ENCODE measurements around the gene TRIO. TPM values are rescaled to one million over a fixed set of nuclear protein-coding genes. Genes with fewer than 3 reads are reported as not detected.

Gene TRIO
- total RNA-seq, 1 experiment from 2014 or later: 68.4 TPM

- Histone ChIP-seq H3K4me2 (ENCODE audit: low read length) (no peak overlapping the region), H3K36me3 (ENCODE audit: control insufficient read depth in 1 of 2, insufficient read depth in 2 of 2, low read length in 2 of 2) (peaks cover 3 to 15% of the 10 kb centered on the region in 2 experiments), H3K4me1 (ENCODE audit: control insufficient read depth in 1 of 2, insufficient read depth in 2 of 2, low read length in 2 of 2) (no peaks in the 10 kb centered on the region), H3K9me3 (ENCODE audit: control insufficient read depth in 1 of 2, insufficient read depth in 1 of 2, low read depth in 1 of 2, low read length in 2 of 2) (no peaks in the 10 kb centered on the region), H3K9ac (ENCODE audit: low read length) (no peak overlapping the region), H3K27ac (ENCODE audit: low read depth, low read length) (no peak overlapping the region), H4K20me1 (ENCODE audit: insufficient read depth) (no peaks in the 10 kb centered on the region), H2AFZ (ENCODE audit: low read depth, low read length, poor library complexity, severe bottlenecking) (no peak overlapping the region), H3K4me3 (replicated peaks in 1 of 2; ENCODE audit: low read depth in 1 of 2, low read length in 2 of 2) (no peak overlapping the region), H3K9me2 (ENCODE audit: insufficient read depth) (no peaks in the 10 kb centered on the region), H3K79me2 (ENCODE audit: insufficient read depth, low read length) (peaks cover 5% of the 10 kb centered on the region), H3K27me3 (ENCODE audit: insufficient read depth, low read length) (no peaks in the 10 kb centered on the region)
- ChIA-PET POLR2A (no interaction called here), CTCF (interaction anchor here (0.8 kb wide), 1 partner anchor 26 kb away, joined by 4 read pairs; no protein-coding TSS in a partner anchor), RAD21 (ENCODE audit: low non-redundant PET in 1 of 2, low total read pairs in 2 of 2, uncharacterized antibody in 2 of 2, unreplicated experiment in 2 of 2) (no interaction called here)
- ATAC-seq (no peak), DNase-seq (ENCODE audit: low read depth, low spot score) (no peak)
- BruUV-seq (replicated peaks): no TSS peak
- intact Hi-C loops (cut with micrococcal nuclease): no loop called here
- no peak for TF ChIP-seq ZBTB33 (IDR thresholded peaks at IDR 0.05; ENCODE audit: extremely low read depth, insufficient replicate concordance, low read length)
Observed at GRCh38 chr5:14295610-14296009, 152.5 kb downstream of the TRIO start.

GRCh38 chr5:14296533-14297331 lies 153.6 kb downstream of the TRIO start:
- Histone ChIP-seq H3K4me2 (ENCODE audit: low read length) (no peak overlapping the region), H2AFZ (ENCODE audit: low read depth, low read length, poor library complexity, severe bottlenecking) (no peak overlapping the region), H4K20me1 (ENCODE audit: insufficient read depth) (no peaks in the 10 kb centered on the region), H3K4me3 (replicated peaks in 1 of 2; ENCODE audit: low read depth in 1 of 2, low read length in 2 of 2) (no peak overlapping the region), H3K9me2 (ENCODE audit: insufficient read depth) (no peaks in the 10 kb centered on the region), H3K9ac (ENCODE audit: low read length) (no peak overlapping the region), H3K27me3 (ENCODE audit: insufficient read depth, low read length) (no peaks in the 10 kb centered on the region), H3K4me1 (ENCODE audit: control insufficient read depth in 1 of 2, insufficient read depth in 2 of 2, low read length in 2 of 2) (no peaks in the 10 kb centered on the region), H3K9me3 (ENCODE audit: control insufficient read depth in 1 of 2, insufficient read depth in 1 of 2, low read depth in 1 of 2, low read length in 2 of 2) (no peaks in the 10 kb centered on the region), H3K36me3 (ENCODE audit: control insufficient read depth in 1 of 2, insufficient read depth in 2 of 2, low read length in 2 of 2) (peaks cover 3 to 15% of the 10 kb centered on the region in 2 experiments), H3K79me2 (ENCODE audit: insufficient read depth, low read length) (peaks cover 3% of the 10 kb centered on the region), H3K27ac (ENCODE audit: low read depth, low read length) (no peak overlapping the region)
- ChIA-PET POLR2A (no interaction called here), RAD21 (ENCODE audit: low non-redundant PET in 1 of 2, low total read pairs in 2 of 2, uncharacterized antibody in 2 of 2, unreplicated experiment in 2 of 2) (no interaction called here), CTCF (no interaction called here)
- intact Hi-C loops (cut with micrococcal nuclease): no loop called here
- TF ChIP-seq SIN3A (IDR thresholded peaks at IDR 0.05; ENCODE audit: low read depth): no peak
- DNase-seq (ENCODE audit: low read depth, low spot score) (no peak), ATAC-seq (no peak)
- BruUV-seq (replicated peaks): no TSS peak

Measured in HCT116 (cell line).